Measurements from ENCODE around the gene ABCF2. TPM values are rescaled to one million over a fixed set of nuclear protein-coding genes. Genes with fewer than 3 reads are reported as not detected.

ABCF2 gene
- total and polyA plus RNA-seq, 10 of the 15 experiments (the other 5 are each of a cell fraction or from before 2014, with no cell fraction given): 29.3 to 76.3 (median 57.1) TPM

- no peaks in the 10 kb centered on the region for H3K9me3 ChIP-seq (replicated peaks; ENCODE audit: control insufficient read depth, insufficient read depth, low read length)
- intact Hi-C loops (cut with micrococcal nuclease; ENCODE audit: unreplicated experiment) (no loop called here), in situ Hi-C loops (cut with MboI) (no loop called here)
- no peak overlapping the region for H3K4me2 ChIP-seq (ENCODE audit: control insufficient read depth, insufficient read depth)
- ChIA-PET RAD21 (ENCODE audit: unreplicated experiment) (no interaction called here), SMC1A (ENCODE audit: uncharacterized antibody, unreplicated experiment) (no interaction called here), CTCF (no interaction called here), POLR2A (no interaction called here)
- no TSS peak for BruUV-seq (replicated peaks)
- FAIRE-seq (no peak), DNase-seq (ENCODE audit: low read depth, low spot score) (no peak), ATAC-seq (no peak)
- no peak overlapping the region for H2AFZ ChIP-seq (ENCODE audit: control insufficient read depth, low read depth, low read length)
- WGBS (ENCODE audit: insufficient coverage, insufficient replicate concordance, low lambda C conversion rate, missing lambda C conversion rate): 38% methylated on average over 9 of the region's 9 CpGs
- peaks cover 0 to 4% of the 10 kb centered on the region in 2 experiments; a peak in 3 of 4 replicates for H3K27me3 ChIP-seq (replicated peaks in 1 of 2; ENCODE audit: control insufficient read depth in 2 of 2, insufficient read depth in 2 of 2, low read length in 1 of 2)
- no peak for TF ChIP-seq PML (IDR thresholded peaks at IDR 0.05; ENCODE audit: low read length)
- no peaks in the 10 kb centered on the region for H3K36me3 ChIP-seq (ENCODE audit: control insufficient read depth in 2 of 2, insufficient read depth in 2 of 2, low read length in 1 of 2)
- H3K4me1 ChIP-seq (ENCODE audit: control insufficient read depth, insufficient read depth, low read length): no peaks in the 10 kb centered on the region
- no peak overlapping the region for H3K27ac ChIP-seq (ENCODE audit: control insufficient read depth, insufficient read depth)
- H3K9ac ChIP-seq (ENCODE audit: control insufficient read depth, insufficient read depth, low read length): no peak overlapping the region
- H3K4me3 ChIP-seq: no peak overlapping the region
- H3K79me2 ChIP-seq (ENCODE audit: control insufficient read depth, insufficient read depth, low read length): no peaks in the 10 kb centered on the region
- H4K20me1 ChIP-seq (ENCODE audit: control insufficient read depth, insufficient read depth): peaks cover 4% of the 10 kb centered on the region; the same call in 1 of the 2 replicates
Measured at GRCh38 chr7:151274396-151274795, 47.4 kb upstream of the ABCF2 start.

- Histone ChIP-seq H3K79me2 (ENCODE audit: control insufficient read depth, insufficient read depth, low read length) (no peaks in the 10 kb centered on the region), H3K27me3 (replicated peaks in 1 of 2; ENCODE audit: control insufficient read depth in 2 of 2, insufficient read depth in 2 of 2, low read length in 1 of 2) (peaks cover 0 to 4% of the 10 kb centered on the region in 2 experiments; a peak in 3 of 4 replicates), H4K20me1 (ENCODE audit: control insufficient read depth, insufficient read depth) (peaks cover 4% of the 10 kb centered on the region; the same call in 1 of the 2 replicates), H3K4me2 (ENCODE audit: control insufficient read depth, insufficient read depth) (no peak overlapping the region), H3K27ac (ENCODE audit: control insufficient read depth, insufficient read depth) (no peak overlapping the region), H2AFZ (ENCODE audit: control insufficient read depth, low read depth, low read length) (no peak overlapping the region), H3K4me1 (ENCODE audit: control insufficient read depth, insufficient read depth, low read length) (no peaks in the 10 kb centered on the region), H3K4me3 (no peak overlapping the region), H3K9ac (ENCODE audit: control insufficient read depth, insufficient read depth, low read length) (no peak overlapping the region), H3K36me3 (ENCODE audit: control insufficient read depth in 2 of 2, insufficient read depth in 2 of 2, low read length in 1 of 2) (no peaks in the 10 kb centered on the region), H3K9me3 (replicated peaks; ENCODE audit: control insufficient read depth, insufficient read depth, low read length) (no peaks in the 10 kb centered on the region)
- intact Hi-C loops (cut with micrococcal nuclease; ENCODE audit: unreplicated experiment) (no loop called here), in situ Hi-C loops (cut with MboI) (no loop called here)
- WGBS (ENCODE audit: insufficient coverage, insufficient replicate concordance, low lambda C conversion rate, missing lambda C conversion rate): 26% methylated on average over 9 of the region's 9 CpGs
- ChIA-PET RAD21 (ENCODE audit: unreplicated experiment) (no interaction called here), CTCF (no interaction called here), POLR2A (no interaction called here), SMC1A (ENCODE audit: uncharacterized antibody, unreplicated experiment) (no interaction called here)
- BruUV-seq (replicated peaks): no TSS peak
- DNase-seq (ENCODE audit: low read depth, low spot score): no peak
- FAIRE-seq: no peak
- ATAC-seq: no peak
- no peak for TF ChIP-seq IRF4 (IDR thresholded peaks at IDR 0.05; ENCODE audit: low read depth, low read length)
- no peak for TF ChIP-seq CEBPZ (IDR thresholded peaks at IDR 0.05; ENCODE audit: low read depth, low read length)
- TF ChIP-seq NR2C1 (IDR thresholded peaks at IDR 0.05): no peak
- no peak for TF ChIP-seq ESRRA (IDR thresholded peaks at IDR 0.05; ENCODE audit: low read length)
- no peak for TF ChIP-seq DPF2 (IDR thresholded peaks at IDR 0.05)
- TF ChIP-seq EZH2 (IDR thresholded peaks at IDR 0.05; ENCODE audit: borderline replicate concordance, control insufficient read depth, low read depth, low read length): no peak
- TF ChIP-seq MYB (IDR thresholded peaks at IDR 0.05; ENCODE audit: borderline replicate concordance, low read depth, low read length): no peak
- no peak for TF ChIP-seq ZZZ3 (IDR thresholded peaks at IDR 0.05; ENCODE audit: control insufficient read depth, insufficient read length, low read depth)
- no peak for TF ChIP-seq BHLHE40 (IDR thresholded peaks at IDR 0.05; ENCODE audit: borderline replicate concordance in 1 of 2, low read depth in 2 of 2, low read length in 1 of 2)
- TF ChIP-seq SKIL (IDR thresholded peaks at IDR 0.05; ENCODE audit: low read depth, poor library complexity, severe bottlenecking): no peak
Measured at GRCh38 chr7:151273651-151274390, 46.8 kb upstream of the ABCF2 start.
